Neural cell (in vitro differentiated cells): ENCODE measurements around the gene AGAP2. TPM values are rescaled to one million over a fixed set of nuclear protein-coding genes. Genes with fewer than 3 reads are reported as not detected.

ENCODE experiments used
- H2AFZ ChIP-seq: fragments of 200-600, 300-800 bp; sonication (generic), shearing (Covaris generic); 2 replicates; pipeline ENCODE4 v1.6.0; 2014; ENCODE audit warnings: low read depth, mild to moderate bottlenecking, antibody characterized with exemption, low read length, moderate library complexity
- H3F3A ChIP-seq: fragments of 200-600 bp; shearing (Covaris generic); 2 replicates; pipeline ENCODE4 v1.6.1; 2016; ENCODE audit warnings: mild to moderate bottlenecking, moderate library complexity, mixed read lengths, antibody characterized with exemption, low read length; ENCODE audit not compliant: insufficient read depth, poor library complexity, severe bottlenecking
- H3K27ac ChIP-seq: fragments of 200-600, 300-800 bp; sonication (generic), shearing (Covaris generic); 2 replicates; pipeline ENCODE4 v1.5.1; 2014; ENCODE audit warnings: mild to moderate bottlenecking, low read length, moderate library complexity
- H3K27me3 ChIP-seq: fragments of 300-800, 200-600 bp; sonication (generic), shearing (Covaris generic); 2 replicates; pipeline ENCODE4 v1.6.0; 2014; ENCODE audit warnings: mild to moderate bottlenecking, low read depth, low read length, moderate library complexity; ENCODE audit not compliant: insufficient read depth
- H3K36me3 ChIP-seq: fragments of 300-800, 200-600 bp; sonication (generic), shearing (Covaris generic); 2 replicates; pipeline ENCODE4 v1.5.1; 2014; ENCODE audit warnings: mild to moderate bottlenecking, antibody characterized with exemption, low read length, moderate library complexity; ENCODE audit not compliant: insufficient read depth
- H3K4me2 ChIP-seq: fragments of 300-800, 200-600 bp; sonication (generic), shearing (Covaris generic); 2 replicates; pipeline ENCODE4 v1.6.0; 2014; ENCODE audit warnings: mild to moderate bottlenecking, low read length
- H3K4me3 ChIP-seq: fragments of 300-800, 200-600 bp; sonication (generic), shearing (Covaris generic); 2 replicates; pipeline ENCODE4 v1.5.1; 2014; ENCODE audit warnings: mild to moderate bottlenecking, low read length, moderate library complexity
- H3K79me2 ChIP-seq: fragments of 200-600 bp; shearing (Covaris generic); replicated peaks from 2 replicates; pipeline ENCODE4 v1.6.0; 2014; ENCODE audit warnings: mild to moderate bottlenecking, low read length, moderate library complexity; ENCODE audit not compliant: insufficient read depth
- H3K9ac ChIP-seq: fragments of 300-800, 200-600 bp; sonication (generic), shearing (Covaris generic); 2 replicates; pipeline ENCODE4 v1.6.1; 2016; ENCODE audit warnings: mild to moderate bottlenecking, low read length, mixed read lengths
- H3K9me2 ChIP-seq: fragments of 200-600 bp; shearing (Covaris generic); 2 replicates; pipeline ENCODE4 v1.6.1; 2016; ENCODE audit warnings: mild to moderate bottlenecking, low read length, mixed read lengths; ENCODE audit not compliant: insufficient read depth
- H3K9me3 ChIP-seq: fragments of 200-600, 300-800 bp; sonication (generic), shearing (Covaris generic); 2 replicates; pipeline ENCODE4 v1.6.1; 2016; ENCODE audit warnings: mild to moderate bottlenecking, mixed run types, low read length, moderate library complexity, mixed read lengths
- H4K20me1 ChIP-seq: fragments of 200-600 bp; shearing (Covaris generic); 2 replicates; pipeline ENCODE4 v1.6.1; 2016; ENCODE audit warnings: mild to moderate bottlenecking, mixed run types; ENCODE audit not compliant: insufficient read depth
- EP300 ChIP-seq: fragments of 450-650 bp; conservative IDR thresholded peaks from 2 replicates; pipeline ENCODE4 v1.6.1; 2014; ENCODE audit warnings: antibody characterized with exemption, mild to moderate bottlenecking, moderate library complexity; ENCODE audit not compliant: poor library complexity, severe bottlenecking
- EZH2 ChIP-seq: fragments of 200-600, 300-800 bp; shearing (Covaris generic), sonication (generic); IDR thresholded peaks from 2 replicates; pipeline ENCODE4 v1.6.1; 2014; ENCODE audit warnings: antibody characterized with exemption, low read length, borderline replicate concordance, mild to moderate bottlenecking; ENCODE audit not compliant: insufficient read depth, poor library complexity, severe bottlenecking
- MXI1 ChIP-seq: fragments of 450-650 bp; conservative IDR thresholded peaks from 2 replicates; pipeline ENCODE4 v1.6.1; 2014; ENCODE audit warnings: antibody characterized with exemption, mild to moderate bottlenecking; ENCODE audit not compliant: poor library complexity, severe bottlenecking
- POLR2AphosphoS5 ChIP-seq: IDR thresholded peaks from 2 replicates; pipeline ENCODE4 v1.6.1; 2012
- RAD21 ChIP-seq: fragments of 450-650 bp; conservative IDR thresholded peaks from 2 replicates; pipeline ENCODE4 v1.6.1; 2014; ENCODE audit warnings: antibody characterized with exemption, mild to moderate bottlenecking, moderate library complexity
- REST ChIP-seq: IDR thresholded peaks from 2 replicates; pipeline ENCODE4 v1.6.1; 2012; ENCODE audit warnings: borderline replicate concordance
- SMC3 ChIP-seq: fragments of 450-650 bp; conservative IDR thresholded peaks from 2 replicates; pipeline ENCODE4 v1.6.1; 2014; ENCODE audit warnings: antibody characterized with exemption, mild to moderate bottlenecking, moderate library complexity; ENCODE audit not compliant: poor library complexity
- TAF1 ChIP-seq: IDR thresholded peaks from 2 replicates; pipeline ENCODE4 v1.6.1; 2012; ENCODE audit warnings: low read depth
- polyA plus RNA-seq: library from polyadenylated mRNA; depleted of rRNA; stranded (reverse); fragments of >200 nt; gene quantifications from 2 replicates; pipeline ENCODE4 v1.2.3, GENCODE V29; 2014
- TF ChIP-seq, protein P1 (sequence below): fragments of 450-650 bp; IDR thresholded peaks from 2 replicates; pipeline ENCODE4 v1.5.1; 2014; ENCODE audit warnings: antibody characterized with exemption, mild to moderate bottlenecking, moderate library complexity; ENCODE audit not compliant: poor library complexity, severe bottlenecking

The AGAP2 gene
- polyA plus RNA-seq, 1 donor from 2014 or later = 19.3 TPM

DNA sequence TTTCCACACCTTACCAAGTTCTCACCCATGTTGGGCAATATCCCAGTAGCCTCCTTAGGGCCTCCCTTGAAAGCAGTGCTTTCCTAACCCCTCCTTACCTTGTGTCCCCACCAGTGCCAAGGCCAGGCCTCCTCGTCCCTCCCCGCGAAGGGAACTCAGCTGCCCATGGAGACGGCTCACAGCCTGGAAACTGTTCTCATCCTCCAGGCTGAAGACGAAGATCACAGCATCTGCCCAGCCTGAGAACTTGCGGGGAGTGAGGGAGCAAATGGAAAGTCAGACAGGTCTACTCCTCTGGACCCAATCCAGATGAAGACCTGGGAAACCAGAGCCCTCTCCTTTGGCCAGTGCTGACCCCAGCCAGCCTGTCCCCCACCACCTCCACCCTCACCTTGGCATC is 4.6 kb downstream of the AGAP2 start:
- no peak overlapping the region for H3K27ac ChIP-seq
- TF ChIP-seq TAF1 (no peak), POLR2AphosphoS5 (no peak), EZH2 (no peak), REST (no peak), RAD21 (no peak), EP300 (no peak), MXI1 (no peak), SMC3 (no peak)
- TF ChIP-seq, protein P1, sequence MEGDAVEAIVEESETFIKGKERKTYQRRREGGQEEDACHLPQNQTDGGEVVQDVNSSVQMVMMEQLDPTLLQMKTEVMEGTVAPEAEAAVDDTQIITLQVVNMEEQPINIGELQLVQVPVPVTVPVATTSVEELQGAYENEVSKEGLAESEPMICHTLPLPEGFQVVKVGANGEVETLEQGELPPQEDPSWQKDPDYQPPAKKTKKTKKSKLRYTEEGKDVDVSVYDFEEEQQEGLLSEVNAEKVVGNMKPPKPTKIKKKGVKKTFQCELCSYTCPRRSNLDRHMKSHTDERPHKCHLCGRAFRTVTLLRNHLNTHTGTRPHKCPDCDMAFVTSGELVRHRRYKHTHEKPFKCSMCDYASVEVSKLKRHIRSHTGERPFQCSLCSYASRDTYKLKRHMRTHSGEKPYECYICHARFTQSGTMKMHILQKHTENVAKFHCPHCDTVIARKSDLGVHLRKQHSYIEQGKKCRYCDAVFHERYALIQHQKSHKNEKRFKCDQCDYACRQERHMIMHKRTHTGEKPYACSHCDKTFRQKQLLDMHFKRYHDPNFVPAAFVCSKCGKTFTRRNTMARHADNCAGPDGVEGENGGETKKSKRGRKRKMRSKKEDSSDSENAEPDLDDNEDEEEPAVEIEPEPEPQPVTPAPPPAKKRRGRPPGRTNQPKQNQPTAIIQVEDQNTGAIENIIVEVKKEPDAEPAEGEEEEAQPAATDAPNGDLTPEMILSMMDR = no peak
- H2AFZ ChIP-seq = no peak overlapping the region
- H3K4me2 ChIP-seq = no peak overlapping the region
- no peak overlapping the region for H3K4me3 ChIP-seq
- H3K9me3 ChIP-seq = no peaks in the 10 kb centered on the region
- peaks cover 62% of the 10 kb centered on the region for H3K27me3 ChIP-seq
- H3K36me3 ChIP-seq = peaks cover 16% of the 10 kb centered on the region
- H4K20me1 ChIP-seq = peaks cover 20% of the 10 kb centered on the region
- no peaks in the 10 kb centered on the region for H3K79me2 ChIP-seq
- no peak overlapping the region for H3K9ac ChIP-seq
- no peaks in the 10 kb centered on the region for H3K9me2 ChIP-seq
- no peaks in the 10 kb centered on the region for H3F3A ChIP-seq

DNA sequence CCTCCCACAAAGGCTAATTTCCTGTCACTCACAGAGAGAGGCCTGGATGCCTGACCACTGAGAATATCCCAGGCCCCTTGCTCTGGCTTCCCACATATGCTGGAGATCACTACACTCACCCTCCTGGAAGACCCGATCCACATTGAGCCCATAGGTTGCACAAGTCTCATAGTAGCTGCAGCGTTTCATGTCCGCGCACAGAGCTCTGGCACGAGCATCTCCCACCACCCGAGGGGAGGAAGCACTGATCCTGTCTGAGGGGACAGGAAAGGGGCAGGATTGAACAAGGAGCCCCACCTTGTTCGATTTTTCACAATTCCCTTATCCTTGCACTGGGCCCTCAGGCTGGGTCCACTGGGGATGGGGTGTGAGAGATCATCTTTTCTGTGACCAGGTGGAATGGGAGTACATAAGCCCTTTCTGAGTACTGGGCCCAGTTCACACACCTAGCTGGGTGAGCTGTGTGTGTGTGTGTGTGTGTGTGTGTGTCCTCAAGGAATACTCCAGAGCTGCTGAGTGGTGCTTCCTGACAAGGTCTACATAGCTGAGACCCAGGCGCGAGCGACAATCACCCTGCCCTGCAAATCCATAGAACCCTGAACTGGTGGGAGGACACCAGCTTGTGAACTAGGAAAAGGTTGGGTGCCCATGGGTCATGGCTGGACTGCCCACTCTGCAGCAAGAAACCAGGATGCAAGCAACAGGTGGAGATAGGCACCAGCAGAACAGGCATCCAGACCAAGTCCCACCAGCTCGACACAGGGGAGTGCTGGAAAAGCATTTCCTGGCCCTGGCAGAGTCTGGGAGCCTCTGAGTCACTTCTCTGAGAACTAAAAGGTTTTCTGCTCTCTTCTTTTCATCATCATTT is 5.6 kb downstream of the AGAP2 start:
- Histone ChIP-seq H3K4me3 (no peak overlapping the region), H3K9me3 (no peaks in the 10 kb centered on the region), H2AFZ (no peak overlapping the region), H3K9ac (no peak overlapping the region), H3K36me3 (peaks cover 16% of the 10 kb centered on the region), H3K9me2 (no peaks in the 10 kb centered on the region), H3K79me2 (no peaks in the 10 kb centered on the region), H4K20me1 (peaks cover 20% of the 10 kb centered on the region), H3K4me2 (no peak overlapping the region), H3K27ac (no peak overlapping the region), H3F3A (no peaks in the 10 kb centered on the region), H3K27me3 (peaks cover 69% of the 10 kb centered on the region)
- no peak for TF ChIP-seq TAF1
- TF ChIP-seq, protein P1 = no peak
- no peak for TF ChIP-seq MXI1
